Dedifferentiated amniotic fluid mesenchymal stem cell (primary cell): ENCODE results near the gene HELZ.
A peak's percentile ranks its signal among the peaks of the same experiment; 100 is the strongest.

Experiments used
- DNase-seq: peaks from one replicate; pipeline ENCODE4 v3.0.0-alpha.2; 2016; ENCODE audit errors: extremely low spot score

The HELZ gene

DNA sequence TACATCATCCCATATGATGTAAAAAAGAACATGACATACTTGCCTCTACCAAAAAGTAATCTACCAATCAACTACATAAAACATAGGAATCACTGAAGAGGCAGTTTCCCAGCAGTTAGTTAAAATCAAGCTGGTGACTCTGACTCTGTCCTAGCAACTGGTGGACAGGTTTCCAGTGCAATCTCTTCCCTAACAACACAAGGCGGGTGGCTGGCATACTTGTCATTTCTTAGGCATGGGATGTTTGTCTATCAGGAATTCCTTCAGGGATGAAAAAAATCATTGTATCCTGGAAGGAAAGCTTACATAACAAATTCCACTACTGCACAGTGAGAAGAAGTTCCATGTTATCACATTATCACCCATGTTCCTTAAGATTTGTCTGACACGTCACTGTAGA lies 50.9 kb downstream of the HELZ start:
- DNase-seq, result peak; percentile 70

DNA sequence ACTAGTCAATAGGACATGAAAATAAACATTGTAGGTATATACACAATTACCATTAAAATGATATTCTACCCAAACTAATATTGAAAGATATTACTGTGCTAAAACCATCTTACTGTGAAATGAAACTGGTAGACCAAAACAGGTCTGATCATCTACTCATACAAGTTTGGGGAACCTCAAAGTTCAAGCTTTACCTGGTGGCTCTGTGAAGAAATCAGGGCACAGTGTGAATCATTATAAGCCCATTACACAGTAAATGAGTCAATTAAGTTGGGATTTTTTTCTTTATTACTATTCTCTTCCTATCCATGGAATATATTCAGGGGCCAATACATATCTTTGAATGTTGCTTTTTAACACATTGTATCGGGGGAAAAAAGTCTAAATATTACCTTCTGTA lies 57.1 kb downstream of the HELZ start:
- no peak for DNase-seq

DNA sequence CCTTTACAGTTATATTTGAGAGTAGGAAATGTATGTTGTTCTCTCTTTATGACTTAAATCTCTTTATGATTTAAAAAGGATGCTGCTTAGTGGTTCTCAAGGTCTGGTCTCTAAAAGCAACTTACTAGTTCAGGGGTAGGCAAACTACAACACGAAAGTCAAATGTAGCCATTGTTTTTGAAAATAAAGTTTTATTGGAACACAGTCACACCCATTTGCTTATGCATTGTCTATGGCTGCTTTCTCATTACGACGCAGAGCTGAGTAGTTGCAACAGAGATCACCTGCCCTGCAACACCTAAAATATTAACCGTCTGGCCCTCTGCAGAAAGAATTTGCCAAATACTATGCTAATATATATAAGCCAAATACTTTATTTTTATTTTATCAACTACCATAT lies 58.2 kb downstream of the HELZ start:
- DNase-seq, result no peak

DNA sequence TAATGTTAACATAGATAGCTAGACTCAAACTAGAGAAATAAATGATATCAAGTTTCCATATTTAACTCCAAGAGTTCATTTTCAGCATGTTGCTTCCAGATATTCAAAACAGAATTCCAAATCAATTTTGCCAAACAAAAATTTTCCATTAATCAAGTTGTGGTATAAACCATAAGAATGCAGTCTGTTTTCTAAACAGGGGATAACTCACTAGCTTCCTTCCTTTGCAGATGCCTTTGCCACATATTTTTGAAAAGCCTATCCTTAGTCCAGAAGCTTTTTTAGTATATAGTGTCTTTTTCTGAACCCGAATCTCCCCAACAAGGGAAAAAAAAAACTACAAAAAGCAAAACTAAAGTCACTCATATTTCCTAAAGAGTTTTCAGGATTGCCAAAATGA lies 61.5 kb downstream of the HELZ start:
- no peak for DNase-seq

DNA sequence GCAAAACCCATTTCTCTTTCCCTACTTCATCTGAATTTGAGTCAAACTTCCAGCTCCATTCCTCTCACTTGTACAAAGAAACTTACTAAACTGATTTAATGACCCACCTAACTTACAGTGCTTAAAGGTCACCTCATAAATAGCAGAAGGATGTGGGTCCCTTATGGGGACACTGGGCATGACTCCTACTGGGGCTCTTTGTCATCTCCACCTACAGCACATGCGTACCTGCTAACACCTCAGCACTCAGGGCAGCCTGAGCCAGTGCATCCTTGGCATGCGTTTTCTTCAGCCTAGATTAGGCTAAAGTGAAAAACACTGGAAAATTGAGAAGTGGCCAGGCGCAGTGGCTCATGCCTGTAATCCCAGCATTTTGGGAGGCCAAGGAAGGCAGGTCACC lies 63.2 kb downstream of the HELZ start:
- no peak for DNase-seq

DNA sequence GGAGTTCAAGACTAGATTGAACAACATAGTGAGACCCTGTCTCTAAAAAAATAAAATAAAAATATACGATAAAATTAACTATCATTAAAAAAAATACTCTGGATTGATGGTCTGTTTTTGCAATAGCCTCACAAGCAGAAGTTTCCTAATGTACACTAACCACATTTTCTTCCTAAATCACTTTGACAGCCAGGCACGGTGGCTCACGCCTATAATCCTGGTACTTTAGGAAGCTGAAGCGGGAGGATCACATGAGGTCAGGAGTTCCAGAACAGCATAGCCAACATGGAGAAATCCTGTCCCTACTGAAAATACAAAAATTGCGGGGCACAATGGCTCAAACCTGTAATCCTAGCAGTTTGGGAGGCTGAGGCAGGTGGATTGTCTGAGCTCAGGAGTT lies 64.7 kb downstream of the HELZ start:
- DNase-seq, result no peak

DNA sequence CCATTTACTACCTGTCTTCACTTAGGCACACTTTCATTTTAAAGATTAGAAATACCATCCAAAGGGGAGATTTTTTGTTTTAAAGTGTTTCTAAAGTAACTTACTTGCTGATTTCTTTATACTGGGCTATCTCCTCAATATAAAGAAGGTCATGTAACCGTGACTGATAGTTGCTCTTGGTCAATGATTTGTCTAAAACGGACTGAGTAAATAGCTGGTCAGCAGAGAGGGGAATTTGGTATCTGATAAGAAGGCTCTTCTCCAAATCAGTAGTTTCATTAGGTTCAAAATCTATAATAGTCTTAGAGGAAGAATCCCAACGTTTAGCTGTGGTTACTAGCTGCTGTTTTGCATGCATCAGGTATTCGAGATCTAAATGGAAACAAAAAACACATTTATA lies 66.4 kb downstream of the HELZ start:
- DNase-seq, result no peak

DNA sequence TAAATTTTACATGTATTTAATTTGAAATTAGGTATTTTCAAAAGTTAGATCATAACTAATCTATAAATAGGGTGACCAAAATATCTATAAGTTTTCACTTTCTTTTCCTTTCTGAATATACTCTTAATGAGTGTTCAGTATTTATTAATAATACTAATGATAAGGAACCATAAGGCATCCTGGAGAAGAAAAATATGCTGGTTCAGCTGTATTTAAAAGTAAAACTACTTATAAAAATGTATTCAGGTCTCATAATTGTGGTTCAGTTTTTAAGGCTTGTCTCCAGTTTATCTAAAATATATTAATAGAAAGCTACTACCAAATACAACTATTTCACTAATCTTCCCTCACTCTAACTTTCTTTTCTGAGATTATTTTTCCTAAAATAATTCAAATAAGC lies 67.3 kb downstream of the HELZ start:
- DNase-seq, result no peak

DNA sequence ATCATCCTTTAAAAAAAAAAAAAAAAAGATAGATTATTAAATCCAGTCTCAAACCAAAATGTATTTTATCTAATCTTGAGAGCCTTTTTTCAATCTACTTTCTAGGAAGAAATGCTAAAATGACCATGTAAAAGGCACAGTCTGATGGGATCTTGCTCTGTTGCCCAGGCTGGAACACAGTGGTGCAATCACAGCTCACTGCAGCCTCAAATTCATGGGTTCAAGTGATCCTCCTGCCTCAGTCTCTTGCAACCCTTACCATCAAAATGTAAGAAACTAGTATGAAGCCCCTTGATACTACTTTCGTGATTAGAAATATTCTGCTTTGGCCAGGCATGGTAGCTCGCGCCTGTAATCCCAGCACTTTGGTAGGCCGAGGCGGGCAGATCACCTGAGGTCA lies 70.8 kb downstream of the HELZ start:
- no peak for DNase-seq

DNA sequence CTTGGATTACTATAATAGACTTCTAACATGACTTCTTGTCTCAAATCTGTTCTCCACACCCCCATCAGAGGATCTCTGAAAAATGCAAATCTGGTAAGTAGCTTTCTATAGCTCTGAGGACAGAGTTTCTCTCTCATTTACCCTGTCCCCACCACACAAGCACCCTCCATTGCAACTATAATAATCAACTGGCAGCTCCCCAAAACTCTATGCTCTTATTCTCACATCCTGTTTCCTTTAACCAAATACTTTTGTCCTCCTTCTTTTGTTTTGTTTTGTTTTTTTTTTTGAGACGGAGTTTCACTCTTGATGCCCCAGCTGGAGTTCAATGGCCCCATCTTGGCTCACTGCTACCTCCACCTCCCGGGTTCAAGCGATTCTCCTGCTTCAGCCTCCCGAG lies 73.4 kb downstream of the HELZ start:
- DNase-seq, result no peak

DNA sequence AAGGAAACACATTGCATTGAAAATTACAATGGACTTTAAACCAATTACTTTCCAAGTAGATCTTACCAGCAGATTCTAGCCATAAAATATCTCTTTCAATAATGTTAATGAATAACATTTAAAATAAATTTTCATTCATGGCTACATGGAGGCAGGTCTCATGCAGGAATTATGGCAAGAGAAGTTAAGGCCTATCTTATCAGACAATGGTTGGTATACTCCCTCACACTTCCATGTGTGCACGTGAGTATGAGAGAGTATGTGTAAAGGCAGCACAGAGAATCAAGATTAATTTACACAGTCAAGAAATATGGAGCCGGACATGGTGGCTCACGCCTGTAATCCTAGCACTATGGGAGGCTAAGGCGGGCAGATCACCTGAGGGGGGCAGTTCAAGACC lies 76.5 kb downstream of the HELZ start:
- no peak for DNase-seq

DNA sequence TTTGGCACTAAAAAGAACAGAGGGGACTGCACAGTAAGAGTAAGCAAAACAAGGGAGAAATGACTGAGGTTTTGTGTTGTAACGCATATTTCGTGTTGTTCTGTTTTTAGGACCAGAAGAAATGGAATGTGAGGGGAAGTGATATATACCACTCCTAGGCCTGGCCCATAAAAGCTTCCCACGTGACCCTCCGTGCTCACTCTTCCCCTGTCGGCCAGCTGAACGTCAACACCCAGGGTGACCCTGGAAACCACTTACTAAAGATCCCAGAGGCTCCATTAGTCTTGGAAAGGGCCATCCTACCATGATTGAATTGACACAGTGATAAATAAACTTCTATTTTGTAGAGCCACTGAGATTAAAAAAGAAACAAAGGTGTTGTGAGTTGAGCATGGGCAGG lies 79.8 kb downstream of the HELZ start:
- DNase-seq, result no peak

DNA sequence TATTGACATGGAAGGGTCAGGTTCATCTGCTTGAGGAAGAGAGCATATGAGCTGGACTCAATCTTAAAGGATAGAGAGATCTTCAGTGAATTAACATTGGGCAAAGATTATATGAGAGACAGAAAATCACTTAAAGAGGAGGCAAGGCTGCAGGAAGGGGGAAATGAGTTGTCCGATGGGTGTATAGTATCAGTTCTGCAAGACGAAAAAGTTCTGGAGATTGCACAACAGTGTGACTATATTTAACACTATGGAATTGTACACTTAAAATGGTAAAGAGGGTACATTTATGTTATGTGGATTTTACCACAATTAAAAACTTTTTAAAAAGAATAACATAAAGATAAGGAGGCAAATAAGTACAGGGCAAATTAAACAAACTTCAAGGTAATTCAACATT lies 80.7 kb downstream of the HELZ start:
- no peak for DNase-seq

DNA sequence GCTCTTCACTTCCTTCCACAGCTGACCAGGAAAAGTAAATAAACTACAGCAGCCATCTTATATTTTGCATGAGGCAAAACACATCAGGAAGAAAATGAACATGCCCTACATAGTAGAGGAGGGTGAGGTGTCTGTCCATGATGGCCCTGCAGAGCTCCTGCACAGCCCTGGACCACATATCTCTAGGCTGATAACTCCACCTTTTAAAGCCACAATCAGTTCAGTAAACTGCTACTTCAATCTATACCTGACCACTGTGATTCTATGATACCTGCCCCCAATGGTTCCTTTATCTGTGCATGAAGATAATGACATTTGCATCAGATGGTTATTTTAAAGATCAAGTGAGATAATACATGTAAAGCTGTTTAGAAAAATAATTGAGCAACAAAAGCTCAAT lies 82.2 kb downstream of the HELZ start:
- DNase-seq, result no peak

DNA sequence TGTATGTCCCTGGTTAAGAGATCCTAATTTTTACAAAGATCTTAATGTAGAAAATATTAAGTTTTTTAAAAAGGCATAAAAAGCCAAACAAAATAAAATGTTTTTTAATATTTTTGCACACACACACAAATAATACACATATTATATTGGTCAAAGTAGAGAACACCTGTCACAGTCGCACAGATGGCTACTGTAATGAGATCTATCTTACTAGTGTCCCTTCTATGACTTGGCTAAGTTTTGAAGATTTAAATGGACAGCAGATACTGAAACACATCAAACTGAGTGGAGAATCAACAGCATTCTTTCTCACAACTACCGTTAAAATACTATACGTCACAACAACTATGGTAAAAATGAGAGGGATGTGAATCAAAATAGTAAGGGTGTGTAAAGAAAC lies 83.4 kb downstream of the HELZ start:
- no peak for DNase-seq

DNA sequence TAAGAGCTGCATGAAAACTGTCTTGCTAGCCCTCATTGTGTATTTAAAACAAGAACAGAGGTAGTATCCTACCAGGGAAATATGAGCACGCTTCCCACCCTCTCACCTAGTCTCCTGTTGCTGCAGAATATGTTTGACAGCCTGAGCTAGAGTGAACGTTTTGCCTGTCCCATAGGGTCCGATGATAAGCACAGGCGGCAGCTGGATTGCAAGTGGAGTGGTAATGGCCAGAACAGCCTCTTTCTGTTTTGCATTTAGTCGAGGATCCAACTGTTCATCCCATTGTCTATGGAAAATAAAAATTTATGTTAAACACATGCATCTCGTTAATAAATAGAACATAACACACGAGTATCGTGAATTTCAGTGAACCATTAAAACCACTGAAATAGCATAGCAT lies 84.2 kb downstream of the HELZ start:
- DNase-seq, result no peak

DNA sequence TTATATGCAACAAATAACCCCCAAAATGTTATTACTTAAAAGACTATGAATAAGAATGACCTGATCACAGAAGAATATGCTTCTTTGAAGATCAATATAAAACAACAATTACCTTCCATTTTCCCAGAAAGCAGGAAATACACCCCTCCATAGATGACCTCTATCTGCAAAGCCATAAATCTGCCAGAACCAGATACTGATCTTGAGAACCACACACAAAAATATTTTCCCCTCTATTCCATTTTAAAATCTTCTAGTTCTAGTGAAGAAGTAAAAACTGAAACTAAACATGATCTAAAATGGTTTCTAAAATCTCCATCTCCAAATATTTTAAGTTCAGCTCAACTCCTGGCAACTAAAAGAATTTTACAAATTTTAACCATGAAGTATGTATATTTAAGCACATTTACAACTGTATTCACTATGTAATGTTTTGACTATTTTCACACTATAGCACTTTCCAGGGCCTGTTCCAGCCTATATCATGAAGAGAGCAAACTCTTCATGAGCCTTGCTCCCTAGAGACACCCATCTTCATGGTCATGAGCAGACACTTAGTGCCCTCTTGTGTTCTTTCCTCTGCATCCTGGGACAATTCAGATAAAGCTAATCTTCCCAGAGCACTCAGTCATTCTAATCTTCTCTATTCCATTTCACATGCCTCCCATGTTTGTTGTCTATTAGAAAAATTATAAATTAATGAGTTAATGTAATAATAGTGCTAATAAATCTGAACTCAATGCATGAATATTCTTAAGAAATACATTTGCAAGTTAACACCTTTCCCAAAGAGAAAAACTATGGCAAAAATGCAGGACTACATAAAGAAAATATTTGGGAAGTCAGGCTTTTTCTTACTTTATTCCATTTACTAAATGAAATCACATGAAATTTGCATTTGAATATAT lies 87.0 kb downstream of the HELZ start:
- DNase-seq, result no peak

DNA sequence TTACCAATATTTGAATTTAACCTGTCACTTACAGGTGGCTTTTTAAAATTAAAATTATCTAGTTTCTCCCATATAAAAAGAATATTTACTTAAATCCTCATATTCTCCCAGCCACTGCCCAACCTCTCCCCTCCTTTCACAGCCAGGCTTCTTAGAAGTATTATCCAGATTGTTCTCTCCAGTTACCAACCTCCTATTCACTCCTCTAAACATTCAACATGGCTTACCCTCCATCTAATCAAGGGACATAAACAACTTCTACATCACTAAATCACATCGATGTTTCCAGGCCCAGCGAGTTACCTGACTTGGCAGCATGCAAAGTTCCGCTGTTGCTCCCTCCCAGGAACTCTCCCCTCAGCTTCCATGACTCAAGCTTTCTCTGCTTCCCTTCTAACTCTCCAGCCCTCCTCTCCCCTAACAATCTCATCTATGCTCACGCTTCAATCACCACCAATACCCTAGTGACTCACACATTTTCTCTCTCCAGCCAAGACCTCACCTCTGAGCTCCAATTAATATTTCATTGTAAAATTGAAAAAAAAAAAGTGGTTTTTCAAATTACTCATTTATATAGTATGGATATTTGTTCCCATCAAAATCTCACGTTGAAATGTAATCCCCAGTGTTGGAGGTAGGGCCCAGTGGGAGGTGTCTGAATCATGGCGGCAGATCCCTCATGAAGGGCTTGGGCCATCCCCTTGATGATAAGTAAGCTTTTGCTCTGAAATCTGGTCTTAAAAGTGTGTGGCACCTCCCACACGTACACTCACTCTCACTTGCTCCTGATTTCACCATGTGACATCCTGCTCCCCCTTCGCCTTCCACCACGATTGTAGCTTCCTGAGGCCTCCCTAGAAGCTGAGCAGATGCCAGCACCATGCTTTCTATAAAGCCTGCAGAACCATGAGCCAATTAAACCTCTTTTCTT lies 88.5 kb downstream of the HELZ start:
- no peak for DNase-seq

DNA sequence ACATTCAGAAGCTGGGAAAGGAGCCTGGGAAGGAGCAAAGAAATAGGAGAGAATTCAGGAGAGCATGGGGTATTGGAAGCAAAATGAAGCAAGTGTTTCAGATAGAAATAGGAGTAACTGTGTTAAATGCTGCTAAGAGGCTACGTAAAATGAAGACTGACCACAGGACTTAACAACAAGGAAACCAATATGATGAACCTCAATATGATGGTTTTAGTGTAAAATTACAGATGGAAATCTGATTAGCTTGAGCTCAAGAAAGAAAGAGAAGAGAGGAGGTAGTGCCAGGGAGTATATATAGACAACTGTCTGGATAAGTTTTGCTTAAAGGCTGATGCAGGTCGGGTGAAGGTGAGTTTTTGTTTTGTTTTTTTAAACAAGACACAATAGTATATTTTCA lies 92.2 kb downstream of the HELZ start:
- no peak for DNase-seq

DNA sequence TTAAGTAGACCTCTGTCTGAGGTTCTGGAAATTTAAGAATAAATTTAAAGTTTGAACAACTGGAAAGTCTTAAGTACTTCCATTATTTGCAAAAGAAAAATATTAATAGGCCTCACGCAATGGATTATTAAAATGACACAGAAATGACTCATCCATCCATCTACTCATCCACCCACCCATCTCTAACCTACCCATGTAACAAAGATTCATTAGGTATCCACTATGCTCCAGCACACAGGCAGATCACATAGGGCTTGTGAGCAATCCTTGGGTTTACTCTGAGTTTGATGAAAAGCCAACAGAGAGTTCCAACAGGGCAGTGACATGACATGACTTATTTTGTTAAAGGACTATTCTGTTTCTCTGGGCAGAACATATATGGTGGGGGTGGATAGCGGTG lies 93.3 kb downstream of the HELZ start:
- no peak for DNase-seq

DNA sequence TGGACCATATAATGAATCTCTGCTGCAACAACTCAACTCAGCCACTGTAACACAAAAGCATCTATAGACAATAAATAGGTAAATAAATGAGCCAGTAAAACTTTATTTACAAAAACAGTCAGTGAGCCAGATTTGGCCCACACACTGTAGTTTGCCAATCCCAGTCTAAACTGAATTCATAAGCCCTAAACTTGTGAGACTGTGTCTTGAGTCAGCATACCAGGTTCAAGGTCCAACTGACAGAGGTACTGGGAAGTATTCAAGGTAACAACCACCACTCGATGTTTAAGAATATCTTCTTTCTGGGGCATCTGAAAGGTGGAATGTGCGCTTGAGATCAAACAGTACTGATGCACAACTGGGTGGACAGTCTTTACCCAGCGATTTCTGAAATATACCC lies 94.2 kb downstream of the HELZ start:
- DNase-seq, result no peak

DNA sequence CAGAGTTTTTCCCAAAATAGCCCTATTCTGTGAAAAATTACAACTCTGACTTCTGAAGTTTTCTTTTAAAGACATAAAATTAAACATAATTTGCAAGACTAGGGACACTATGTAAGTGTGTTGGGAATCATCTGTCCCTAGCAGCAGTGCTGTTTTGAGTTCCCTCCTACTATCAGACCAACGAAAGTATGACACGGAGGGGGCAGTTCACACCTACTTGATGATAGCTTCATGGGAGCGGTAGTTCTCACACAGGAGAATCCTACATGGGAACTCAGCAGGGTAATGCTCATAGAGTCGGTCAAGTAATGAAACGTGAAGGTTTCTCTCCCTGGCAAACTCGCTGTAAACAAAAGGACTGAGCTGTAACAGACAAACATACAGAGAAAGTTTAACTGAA lies 96.6 kb downstream of the HELZ start:
- DNase-seq, result no peak

DNA sequence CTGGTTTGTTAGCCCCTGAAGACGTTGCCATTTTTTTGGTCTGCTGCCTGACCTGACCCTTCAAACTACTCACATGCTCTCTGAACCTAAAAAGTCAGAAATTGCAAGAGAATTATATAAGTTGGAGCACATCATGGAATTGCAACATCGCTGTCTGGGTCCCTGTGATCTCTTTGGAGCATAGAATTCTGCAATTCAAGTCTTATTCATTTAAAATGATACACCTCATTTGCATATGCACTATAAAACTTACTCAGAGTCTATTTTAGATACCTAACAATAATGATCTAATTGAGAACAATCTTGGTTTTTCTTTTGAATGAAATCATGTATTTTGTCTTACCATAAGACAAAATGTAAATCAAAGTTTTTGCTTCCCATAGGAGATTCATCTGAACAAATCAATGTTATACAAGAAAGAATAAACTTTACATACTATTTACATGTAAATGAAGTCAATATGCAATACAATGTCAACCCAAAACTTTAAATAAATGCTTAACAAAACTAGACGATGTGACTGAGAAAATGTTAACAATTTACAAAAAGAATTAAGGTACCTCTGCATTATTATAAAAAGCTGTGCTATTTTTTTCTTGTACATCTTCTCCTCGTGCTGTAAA lies 99.7 kb downstream of the HELZ start:
- DNase-seq, result no peak
